Neural cell (in vitro differentiated cells): ENCODE results near the gene SDK1.

Experiments used
- CTCF ChIP-seq: fragments of 450-650 bp; IDR thresholded peaks from 2 replicates; pipeline ENCODE4 v1.5.1; 2014; ENCODE audit warnings: antibody characterized with exemption, mild to moderate bottlenecking, moderate library complexity; ENCODE audit not compliant: poor library complexity, severe bottlenecking
- EP300 ChIP-seq: fragments of 450-650 bp; conservative IDR thresholded peaks from 2 replicates; pipeline ENCODE4 v1.6.1; 2014; ENCODE audit warnings: antibody characterized with exemption, mild to moderate bottlenecking, moderate library complexity; ENCODE audit not compliant: poor library complexity, severe bottlenecking
- EZH2 ChIP-seq: fragments of 200-600, 300-800 bp; shearing (Covaris generic), sonication (generic); IDR thresholded peaks from 2 replicates; pipeline ENCODE4 v1.6.1; 2014; ENCODE audit warnings: antibody characterized with exemption, low read length, borderline replicate concordance, mild to moderate bottlenecking; ENCODE audit not compliant: insufficient read depth, poor library complexity, severe bottlenecking
- MXI1 ChIP-seq: fragments of 450-650 bp; conservative IDR thresholded peaks from 2 replicates; pipeline ENCODE4 v1.6.1; 2014; ENCODE audit warnings: antibody characterized with exemption, mild to moderate bottlenecking; ENCODE audit not compliant: poor library complexity, severe bottlenecking
- POLR2AphosphoS5 ChIP-seq: IDR thresholded peaks from 2 replicates; pipeline ENCODE4 v1.6.1; 2012
- REST ChIP-seq: IDR thresholded peaks from 2 replicates; pipeline ENCODE4 v1.6.1; 2012; ENCODE audit warnings: borderline replicate concordance
- SMC3 ChIP-seq: fragments of 450-650 bp; conservative IDR thresholded peaks from 2 replicates; pipeline ENCODE4 v1.6.1; 2014; ENCODE audit warnings: antibody characterized with exemption, mild to moderate bottlenecking, moderate library complexity; ENCODE audit not compliant: poor library complexity
- TAF1 ChIP-seq: IDR thresholded peaks from 2 replicates; pipeline ENCODE4 v1.6.1; 2012; ENCODE audit warnings: low read depth

- TF ChIP-seq CTCF (no peak), EP300 (no peak), MXI1 (no peak), POLR2AphosphoS5 (no peak), TAF1 (no peak), EZH2 (no peak), SMC3 (no peak), REST (no peak)
Measured at GRCh38 chr7:4244041-4244440, 943.0 kb downstream of the SDK1 start.
